ENCODE measurements around the gene GEMIN5. TPM values are rescaled to one million over a fixed set of nuclear protein-coding genes. Genes with fewer than 3 reads are reported as not detected.
"Not testable (repeated sequence)": the region's sequence is repeated elsewhere in the genome, so short reads cannot be mapped to it uniquely, and the experiment has no call there.

GEMIN5 gene
- total RNA-seq, 2 experiments from 2014 or later = 25.5 to 27.4 TPM

DNA sequence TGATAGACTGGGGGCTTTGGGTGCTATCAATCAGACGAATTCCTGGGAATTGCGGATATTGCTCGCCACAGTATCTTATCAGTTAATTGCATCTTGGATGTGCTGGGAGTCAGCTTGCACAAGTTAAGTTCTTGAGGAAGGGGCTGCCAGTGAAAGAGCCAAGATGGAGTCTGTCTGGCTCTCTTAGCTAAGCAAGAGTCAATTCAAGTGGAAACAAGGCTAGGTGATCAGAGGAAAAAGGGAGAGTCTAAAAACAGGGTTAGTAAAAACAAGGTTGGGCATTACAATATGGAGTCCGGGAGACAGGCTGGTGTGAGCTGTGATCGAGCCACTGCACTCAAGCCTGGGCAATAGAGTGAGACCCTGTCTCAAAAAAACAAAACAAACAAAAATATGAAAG is 1.4 kb upstream of the GEMIN5 start:
- POLR2A ChIA-PET; H3K27ac Mint-ChIP-seq; H3K27me3 Mint-ChIP-seq; DNase-seq; CTCF ChIA-PET; H3K9me3 Mint-ChIP-seq; intact Hi-C loops (cut with micrococcal nuclease): not testable (repeated sequence)
- Mint-ChIP-seq H3K4me1 (ENCODE audit: low read depth) (peaks cover 49% of the 10 kb centered on the region), H3K36me3 (peaks cover 16% of the 10 kb centered on the region), H3K4me3 (peak overlapping the region; percentile 30)

GRCh38 chr5:154937186-154937717 is 759 bp downstream of the GEMIN5 start:
- Mint-ChIP-seq H3K4me1 (ENCODE audit: low read depth) (peaks cover 44% of the 10 kb centered on the region), H3K27me3 (no peaks in the 10 kb centered on the region), H3K36me3 (peaks cover 21% of the 10 kb centered on the region), H3K27ac (no peak overlapping the region), H3K4me3 (peak overlapping the region; percentile 87), H3K9me3 (no peaks in the 10 kb centered on the region)
- ChIA-PET CTCF (interaction anchor here (1.2 to 1.7 kb wide), 2 partner anchors 20 to 287 kb away, joined by 4 to 5 read pairs; no protein-coding TSS in a partner anchor), POLR2A (interaction anchor here (1.4 to 2.1 kb wide), 2 partner anchors 17 to 79 kb away, joined by 4 to 9 read pairs; partner anchors contain the start of gene CNOT8)
- DNase-seq = no peak
- intact Hi-C loops (cut with micrococcal nuclease) = no loop called here

DNA sequence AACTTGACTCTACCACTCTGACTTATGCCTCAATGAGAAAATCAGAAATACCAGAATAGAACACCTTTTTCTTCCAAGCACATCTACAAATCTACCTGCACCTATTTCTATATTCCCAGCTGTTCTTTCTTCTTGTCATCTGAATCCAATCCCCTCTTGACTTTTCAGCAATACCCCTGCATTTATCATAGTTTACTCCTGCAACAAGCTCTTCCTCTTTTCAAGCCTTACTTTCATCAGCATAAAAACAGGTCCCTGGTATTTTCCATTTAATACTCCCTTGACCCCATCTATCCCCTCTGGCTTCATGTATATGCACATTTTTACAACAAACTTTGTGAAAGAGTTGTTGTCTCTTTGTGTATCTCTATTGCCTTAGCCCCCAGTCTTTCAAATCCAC is 3.1 kb downstream of the GEMIN5 start:
- ChIA-PET CTCF (no interaction called here), POLR2A (no interaction called here)
- no peak overlapping the region for H3K4me3 Mint-ChIP-seq
- H3K27ac Mint-ChIP-seq = no peak overlapping the region
- peaks cover 34% of the 10 kb centered on the region for H3K36me3 Mint-ChIP-seq
- DNase-seq = no peak
- intact Hi-C loops (cut with micrococcal nuclease) = no loop called here
- no peaks in the 10 kb centered on the region for H3K9me3 Mint-ChIP-seq
- H3K4me1 Mint-ChIP-seq (ENCODE audit: low read depth) = peaks cover 33% of the 10 kb centered on the region
- H3K27me3 Mint-ChIP-seq = no peaks in the 10 kb centered on the region

- H3K9me3 Mint-ChIP-seq = no peaks in the 10 kb centered on the region
- ChIA-PET POLR2A (no interaction called here), CTCF (no interaction called here)
- intact Hi-C loops (cut with micrococcal nuclease) = no loop called here
- H3K27me3 Mint-ChIP-seq = no peaks in the 10 kb centered on the region
- H3K27ac Mint-ChIP-seq = no peak overlapping the region
- no peak overlapping the region for H3K4me3 Mint-ChIP-seq
- H3K36me3 Mint-ChIP-seq = peaks cover 35% of the 10 kb centered on the region
- H3K4me1 Mint-ChIP-seq (ENCODE audit: low read depth) = peaks cover 28% of the 10 kb centered on the region
- no peak for DNase-seq
Observed at GRCh38 chr5:154933537-154933936, 4.5 kb downstream of the GEMIN5 start.

DNA sequence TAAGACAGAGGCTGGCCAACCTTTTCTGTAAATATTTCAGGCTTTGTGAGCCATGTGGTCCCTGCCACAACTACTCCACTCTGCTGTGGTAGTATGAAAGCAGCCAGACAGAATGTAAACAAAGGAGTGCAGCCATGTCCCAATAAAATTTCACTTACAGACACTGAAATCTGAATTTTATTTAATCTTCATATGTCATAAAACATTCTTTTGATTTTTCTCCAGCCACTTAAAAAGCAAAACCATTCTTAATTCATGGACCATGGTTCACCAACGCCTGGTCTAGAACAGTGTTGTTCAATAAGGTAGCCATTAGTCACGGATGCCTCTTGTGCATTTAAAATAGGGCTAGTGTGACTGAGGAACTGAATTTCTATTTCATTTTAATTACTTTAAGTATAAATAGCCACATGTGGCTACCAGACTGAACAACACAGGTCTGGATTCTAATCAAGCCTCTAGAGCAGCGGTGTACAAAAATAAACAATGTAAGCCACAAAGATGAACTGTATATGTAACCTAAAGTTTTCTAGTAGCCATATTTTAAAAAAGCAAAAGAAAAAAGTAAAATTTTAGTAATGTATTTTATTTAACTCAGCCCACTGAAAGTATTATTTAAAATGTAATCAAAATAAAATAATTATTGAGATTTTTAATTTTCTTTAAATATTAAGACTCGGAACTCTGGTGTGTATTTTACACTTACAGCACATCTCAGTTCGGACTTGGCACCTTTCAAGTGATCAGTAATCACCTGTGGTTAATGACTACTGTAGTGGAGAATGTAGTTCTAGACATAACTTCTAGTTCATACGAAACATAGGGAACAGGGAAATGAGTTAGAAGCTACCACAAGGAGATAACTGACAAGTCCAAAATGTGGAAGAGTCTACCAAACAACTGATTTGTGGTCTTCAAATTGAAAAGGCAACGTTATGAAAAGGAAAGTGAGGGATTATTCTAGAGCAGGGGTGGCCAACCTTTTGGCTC is 14.3 kb downstream of the GEMIN5 start:
- no peaks in the 10 kb centered on the region for H3K4me1 Mint-ChIP-seq (ENCODE audit: low read depth)
- ChIA-PET CTCF (no interaction called here), POLR2A (no interaction called here)
- H3K9me3 Mint-ChIP-seq = no peaks in the 10 kb centered on the region
- DNase-seq = no peak
- intact Hi-C loops (cut with micrococcal nuclease) = no loop called here
- no peaks in the 10 kb centered on the region for H3K27me3 Mint-ChIP-seq
- no peak overlapping the region for H3K4me3 Mint-ChIP-seq
- peaks cover 48% of the 10 kb centered on the region for H3K36me3 Mint-ChIP-seq
- H3K27ac Mint-ChIP-seq = no peak overlapping the region

- intact Hi-C loops (cut with micrococcal nuclease) = no loop called here
- DNase-seq = no peak
- Mint-ChIP-seq H3K4me3 (no peak overlapping the region), H3K4me1 (ENCODE audit: low read depth) (no peaks in the 10 kb centered on the region), H3K9me3 (no peaks in the 10 kb centered on the region), H3K27ac (no peak overlapping the region), H3K36me3 (peaks cover 27% of the 10 kb centered on the region), H3K27me3 (no peaks in the 10 kb centered on the region)
- ChIA-PET POLR2A (no interaction called here), CTCF (interaction anchor here (1.3 to 1.5 kb wide), 2 partner anchors 17 to 20 kb away, joined by 3 to 4 read pairs; partner anchors contain the start of gene GEMIN5)
Observed at GRCh38 chr5:154917757-154918156, 20.3 kb downstream of the GEMIN5 start.

- no peaks in the 10 kb centered on the region for H3K27me3 Mint-ChIP-seq
- no peaks in the 10 kb centered on the region for H3K9me3 Mint-ChIP-seq
- POLR2A ChIA-PET = no interaction called here
- no peak overlapping the region for H3K4me3 Mint-ChIP-seq
- H3K36me3 Mint-ChIP-seq = peaks cover 34% of the 10 kb centered on the region
- CTCF ChIA-PET = interaction anchor here (1.3 to 1.5 kb wide), 2 partner anchors 16 to 21 kb away, joined by 3 to 4 read pairs; partner anchors contain the start of gene GEMIN5
- no peaks in the 10 kb centered on the region for H3K4me1 Mint-ChIP-seq (ENCODE audit: low read depth)
- DNase-seq = no peak
- H3K27ac Mint-ChIP-seq = no peak overlapping the region
- intact Hi-C loops (cut with micrococcal nuclease) = no loop called here
Observed at GRCh38 chr5:154916874-154917273, 21.1 kb downstream of the GEMIN5 start.

GRCh38 chr5:154905601-154906000 is 32.4 kb downstream of the GEMIN5 start:
- intact Hi-C loops (cut with micrococcal nuclease); H3K9me3 Mint-ChIP-seq; H3K27me3 Mint-ChIP-seq; H3K4me1 Mint-ChIP-seq (ENCODE audit: low read depth); H3K27ac Mint-ChIP-seq; POLR2A ChIA-PET; DNase-seq; H3K4me3 Mint-ChIP-seq; CTCF ChIA-PET: not testable (repeated sequence)
- peaks cover 46% of the 10 kb centered on the region for H3K36me3 Mint-ChIP-seq

- Mint-ChIP-seq H3K36me3 (peaks cover 51% of the 10 kb centered on the region), H3K27me3 (no peaks in the 10 kb centered on the region), H3K27ac (no peak overlapping the region), H3K9me3 (no peaks in the 10 kb centered on the region), H3K4me3 (no peak overlapping the region), H3K4me1 (ENCODE audit: low read depth) (no peaks in the 10 kb centered on the region)
- intact Hi-C loops (cut with micrococcal nuclease) = no loop called here
- ChIA-PET CTCF (no interaction called here), POLR2A (no interaction called here)
- DNase-seq = no peak
Observed at GRCh38 chr5:154901913-154902312, 36.1 kb downstream of the GEMIN5 start.

- Mint-ChIP-seq H3K27ac (no peak overlapping the region), H3K36me3 (peaks cover 54% of the 10 kb centered on the region), H3K27me3 (no peaks in the 10 kb centered on the region), H3K4me3 (no peak overlapping the region), H3K4me1 (ENCODE audit: low read depth) (no peaks in the 10 kb centered on the region), H3K9me3 (no peaks in the 10 kb centered on the region)
- intact Hi-C loops (cut with micrococcal nuclease) = no loop called here
- POLR2A ChIA-PET = no interaction called here
- DNase-seq = no peak
- CTCF ChIA-PET = interaction anchor here (0.9 kb wide), 1 partner anchor 16 kb away, joined by 3 read pairs; no protein-coding TSS in a partner anchor
Observed at GRCh38 chr5:154901276-154901675, 36.7 kb downstream of the GEMIN5 start.

- Mint-ChIP-seq H3K4me1 (ENCODE audit: low read depth) (no peaks in the 10 kb centered on the region), H3K36me3 (peaks cover 63% of the 10 kb centered on the region), H3K27ac (no peak overlapping the region), H3K4me3 (no peak overlapping the region), H3K27me3 (no peaks in the 10 kb centered on the region), H3K9me3 (no peaks in the 10 kb centered on the region)
- intact Hi-C loops (cut with micrococcal nuclease) = no loop called here
- POLR2A ChIA-PET = no interaction called here
- DNase-seq = no peak
- CTCF ChIA-PET = no interaction called here
Observed at GRCh38 chr5:154900066-154900465, 37.9 kb downstream of the GEMIN5 start.

GRCh38 chr5:154899151-154899816 is 38.7 kb downstream of the GEMIN5 start:
- no peaks in the 10 kb centered on the region for H3K9me3 Mint-ChIP-seq
- peaks cover 59% of the 10 kb centered on the region for H3K36me3 Mint-ChIP-seq
- H3K4me1 Mint-ChIP-seq (ENCODE audit: low read depth) = no peaks in the 10 kb centered on the region
- intact Hi-C loops (cut with micrococcal nuclease) = no loop called here
- CTCF ChIA-PET = no interaction called here
- DNase-seq = no peak
- H3K27ac Mint-ChIP-seq = no peak overlapping the region
- POLR2A ChIA-PET = no interaction called here
- no peak overlapping the region for H3K4me3 Mint-ChIP-seq
- H3K27me3 Mint-ChIP-seq = no peaks in the 10 kb centered on the region

Data from activated CD4-positive, alpha-beta memory T cell treated with anti-CD3 and anti-CD28 coated beads for 36 hours (primary cell).